Germinal center (tissue), 1 donor: ENCODE data around the gene TENM4.

Experiments used
- DNase-seq: peaks from one replicate; pipeline ENCODE4 v3.0.0; 2012; ENCODE audit warnings: mixed read lengths, low spot score

The TENM4 gene

DNA sequence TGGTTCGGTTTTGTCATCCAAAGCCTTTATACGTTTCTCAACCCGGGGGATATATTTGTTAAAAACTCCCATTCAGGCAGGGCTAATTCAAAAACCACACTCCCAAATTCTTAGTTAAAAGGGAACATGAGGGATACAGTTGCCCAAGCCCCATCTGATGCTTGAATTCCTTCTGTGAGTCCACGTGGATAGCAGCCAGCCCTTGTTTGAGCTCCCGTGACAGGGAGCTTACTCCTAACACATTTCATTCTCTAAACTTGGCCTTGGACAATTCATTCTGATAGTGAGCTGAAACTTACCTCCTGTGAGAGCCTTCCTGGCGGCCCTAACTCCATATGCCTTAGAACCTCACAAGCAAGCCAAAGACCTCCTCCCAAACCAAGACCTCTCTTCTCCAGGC is 357.5 kb downstream of the TENM4 start:
- no peak for DNase-seq

- DNase-seq, result no peak
These were observed 357.9 kb downstream of the TENM4 start for GRCh38 chr11:79082907-79083306.

DNA sequence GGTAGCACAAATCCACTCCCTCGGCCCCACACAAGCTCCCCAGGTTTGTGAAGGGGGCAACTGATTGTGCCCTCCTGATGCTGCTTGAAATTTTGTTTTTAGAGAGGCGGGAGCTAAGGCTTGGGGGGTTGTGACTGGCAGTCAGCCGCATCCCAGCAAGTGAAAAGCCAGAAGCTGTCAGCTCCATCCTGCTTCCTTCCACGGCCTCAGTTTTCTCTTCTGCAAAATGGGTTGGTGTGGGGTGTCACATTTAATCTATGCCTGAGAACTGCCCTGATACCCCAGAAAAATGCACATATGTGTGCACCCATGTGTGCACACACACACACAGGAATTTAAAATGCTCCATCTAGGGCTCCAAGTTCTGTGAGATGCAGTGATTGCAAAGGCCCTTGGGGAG is 358.6 kb downstream of the TENM4 start:
- DNase-seq, result no peak

GRCh38 chr11:79081471-79082031 is 359.3 kb downstream of the TENM4 start:
- DNase-seq, result no peak

DNA sequence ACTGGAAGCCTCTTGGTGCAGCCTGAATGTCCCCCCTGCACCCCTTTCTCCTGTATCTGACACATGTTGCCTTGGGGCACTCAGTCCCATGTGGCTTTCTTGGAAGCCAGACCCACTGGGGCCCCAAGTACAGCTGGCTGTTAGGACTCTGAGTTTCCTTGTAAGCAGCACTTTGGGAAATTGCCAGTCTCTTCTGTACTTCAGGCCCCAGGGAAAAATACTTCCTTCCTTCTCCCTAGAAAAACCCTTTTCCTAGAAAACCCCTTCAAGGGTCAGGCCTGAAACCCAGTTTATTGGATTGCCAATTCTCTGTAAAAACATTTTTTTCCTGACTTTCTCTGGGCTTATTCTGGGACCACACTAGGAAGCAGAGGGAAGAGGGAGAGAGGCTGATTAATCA is 360.3 kb downstream of the TENM4 start:
- DNase-seq, result no peak

DNA sequence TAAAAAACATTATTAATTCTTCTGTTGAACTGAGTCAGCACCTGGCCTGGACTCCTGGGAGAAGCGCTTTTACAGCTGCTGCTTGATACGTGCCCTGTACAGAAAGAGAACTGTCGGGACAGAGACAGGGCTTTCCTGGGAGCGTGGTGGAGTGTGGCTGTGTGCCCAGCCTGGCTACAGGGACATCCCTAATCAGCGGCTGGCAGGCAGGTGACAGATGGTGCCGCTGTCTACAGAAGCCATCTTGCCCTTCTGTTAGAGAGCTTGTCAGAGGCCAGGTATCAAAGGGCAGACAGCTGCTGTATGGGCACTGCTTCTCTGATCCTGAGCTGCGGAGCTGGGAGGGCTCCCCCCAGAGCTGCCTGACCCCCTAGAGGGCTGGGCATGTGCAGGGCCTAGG is 361.8 kb downstream of the TENM4 start:
- no peak for DNase-seq

DNA sequence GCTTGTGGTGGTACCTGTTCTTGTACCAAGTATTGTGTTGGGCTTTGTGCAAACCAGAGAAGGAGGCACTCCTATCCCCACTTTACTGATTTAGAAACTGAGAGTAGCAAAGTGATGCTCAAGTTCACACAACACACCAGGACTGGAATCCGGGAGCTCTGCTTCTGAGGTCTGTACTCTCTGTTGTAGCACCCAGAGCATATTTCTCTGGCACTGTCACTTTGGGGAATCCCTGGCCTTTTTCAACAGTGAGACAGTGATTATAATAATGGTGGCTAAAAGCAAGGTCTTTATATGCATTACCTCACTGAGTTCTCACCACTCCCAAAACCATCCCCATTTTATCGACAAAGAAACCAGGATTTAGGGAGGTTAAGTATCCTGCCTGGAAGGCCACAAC is 362.4 kb downstream of the TENM4 start:
- no peak for DNase-seq

GRCh38 chr11:79077702-79078330 is 363.0 kb downstream of the TENM4 start:
- DNase-seq, result no peak

DNA sequence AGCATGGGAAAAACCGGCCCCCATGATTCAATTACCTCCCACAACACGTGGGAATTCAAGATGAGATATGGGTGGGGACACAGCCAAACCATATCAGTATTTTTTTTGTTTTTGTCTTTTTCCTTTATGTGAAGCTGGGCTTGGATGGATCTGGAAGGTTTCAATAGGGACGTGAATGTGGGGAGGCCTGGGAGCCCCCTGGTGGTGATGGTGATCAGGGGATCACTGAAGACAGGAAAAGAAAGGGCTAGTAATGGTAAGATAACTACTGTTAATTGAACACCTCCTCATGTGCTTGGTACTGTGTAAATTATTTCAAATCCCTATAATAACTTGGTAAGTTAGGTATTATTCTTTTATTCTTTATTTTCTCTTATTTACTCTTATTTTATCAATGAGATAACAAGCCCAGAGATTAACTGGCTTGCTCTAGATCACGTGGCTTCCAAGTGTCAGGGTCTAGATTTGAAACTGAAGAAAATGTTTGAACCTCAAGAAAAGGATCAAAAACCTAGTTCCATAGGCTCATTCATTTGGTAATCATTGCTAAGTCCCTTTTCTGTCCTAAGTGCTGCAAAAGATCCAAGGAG is 364.2 kb downstream of the TENM4 start:
- peak; percentile 35 for DNase-seq

DNA sequence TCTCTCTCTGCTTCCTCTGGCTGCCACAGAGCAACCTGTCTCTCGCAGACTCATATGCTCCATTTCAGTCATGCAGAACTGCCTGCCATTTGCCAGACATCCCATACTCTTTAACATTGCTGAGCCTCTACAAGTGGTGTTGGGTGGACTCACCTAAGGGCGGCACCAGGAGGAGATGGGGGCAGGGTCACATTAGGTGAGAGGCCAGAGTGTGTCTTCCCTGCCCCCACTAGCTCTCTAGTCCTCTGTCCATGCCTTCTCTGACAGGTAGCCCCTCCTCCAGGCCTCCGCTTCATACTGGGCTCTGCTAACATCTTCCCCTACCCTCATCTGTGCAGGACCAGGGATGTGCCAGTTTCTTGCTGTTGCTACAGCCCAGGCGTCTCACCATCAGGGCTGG is 366.3 kb downstream of the TENM4 start:
- DNase-seq, result no peak

GRCh38 chr11:79071190-79071589 is 369.6 kb downstream of the TENM4 start:
- no peak for DNase-seq

DNA sequence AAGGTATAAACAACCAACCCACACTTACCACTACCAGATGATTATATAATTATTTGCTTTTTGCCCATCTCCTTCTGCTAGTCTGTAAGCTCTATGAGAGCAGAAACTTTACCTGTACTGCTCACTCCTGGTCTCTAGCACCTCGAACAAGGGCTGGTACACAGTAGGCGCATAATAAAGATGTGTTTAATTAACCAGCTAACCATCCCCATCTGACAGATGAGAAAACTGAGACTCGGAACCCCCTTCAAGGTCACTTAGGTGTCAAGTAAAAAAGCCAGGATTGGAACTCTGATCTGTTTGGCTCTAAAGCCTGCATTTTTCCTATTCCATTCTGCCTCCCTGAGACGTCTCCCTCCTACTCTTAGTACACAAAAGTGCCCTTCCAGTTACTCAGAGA is 370.3 kb downstream of the TENM4 start:
- DNase-seq, result no peak

DNA sequence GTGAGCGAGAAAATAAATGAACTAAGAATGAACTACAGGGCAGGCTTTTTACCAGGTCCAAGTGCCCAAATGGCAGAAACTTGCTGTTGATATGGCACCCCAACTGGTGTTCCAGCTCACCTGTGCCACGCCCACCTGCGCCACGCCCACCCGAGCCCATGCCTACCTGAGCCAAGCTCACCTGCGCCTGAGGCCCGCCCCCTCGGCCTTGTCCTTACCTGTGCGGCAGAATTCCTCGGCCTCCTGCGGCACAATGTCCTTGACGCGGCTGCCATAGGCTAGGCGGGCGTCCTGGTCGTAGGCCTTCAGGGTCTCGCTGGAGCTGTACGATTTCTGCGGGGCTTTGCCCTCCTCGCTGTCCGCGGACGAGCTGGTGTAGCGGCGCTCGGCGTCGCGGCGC is 371.3 kb downstream of the TENM4 start:
- no peak for DNase-seq

- no peak for DNase-seq
These were observed 372.5 kb downstream of the TENM4 start for GRCh38 chr11:79068356-79068755.

GRCh38 chr11:79067352-79067679 is 373.5 kb downstream of the TENM4 start:
- DNase-seq, result no peak

GRCh38 chr11:79066456-79067351 is 374.1 kb downstream of the TENM4 start:
- DNase-seq, result no peak

DNA sequence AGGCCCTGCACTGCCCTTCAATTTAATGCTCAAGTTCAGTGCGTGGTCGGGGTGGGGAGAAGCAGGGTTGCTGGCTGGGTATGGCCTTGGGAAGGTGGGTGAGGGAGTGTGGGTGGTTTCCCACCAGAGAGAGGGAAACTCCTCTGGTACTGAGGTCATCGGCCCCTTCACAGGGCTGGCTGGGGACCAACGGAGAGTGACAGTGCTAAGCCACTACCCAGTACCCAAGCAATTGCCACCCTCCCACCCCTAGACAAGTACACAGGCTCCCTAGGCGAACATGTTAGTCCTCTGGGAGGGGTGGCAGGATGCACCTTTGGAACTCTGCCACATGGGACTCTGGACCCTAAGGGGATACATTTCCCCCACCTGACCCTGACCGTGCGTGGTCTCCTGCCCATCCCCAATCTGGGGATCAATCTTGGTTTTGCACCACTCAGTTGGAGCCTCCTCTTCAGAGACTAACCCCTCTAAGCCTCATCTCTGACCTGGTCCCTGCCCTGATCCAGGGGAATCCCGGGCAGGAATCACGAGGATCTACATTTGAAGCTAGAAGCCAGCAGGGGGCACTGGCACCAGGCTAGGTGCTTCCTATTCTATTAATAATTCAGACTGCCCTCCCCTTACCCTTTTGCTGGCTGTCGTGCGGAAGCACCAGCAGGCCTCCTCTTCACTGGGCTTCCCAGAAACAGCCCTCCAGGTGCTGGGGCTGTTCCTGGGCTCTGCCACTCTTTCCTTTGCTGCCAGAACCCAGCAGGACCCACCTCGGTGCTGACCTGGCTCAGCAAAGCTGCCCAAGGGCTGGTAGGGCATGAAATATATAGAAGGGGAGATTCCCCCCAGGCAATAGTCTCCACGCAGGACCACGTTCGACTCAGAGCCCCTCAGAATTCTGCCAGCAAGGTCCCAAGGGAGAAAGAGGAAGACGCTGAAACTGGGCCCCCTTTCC is 377.7 kb downstream of the TENM4 start:
- no peak for DNase-seq

DNA sequence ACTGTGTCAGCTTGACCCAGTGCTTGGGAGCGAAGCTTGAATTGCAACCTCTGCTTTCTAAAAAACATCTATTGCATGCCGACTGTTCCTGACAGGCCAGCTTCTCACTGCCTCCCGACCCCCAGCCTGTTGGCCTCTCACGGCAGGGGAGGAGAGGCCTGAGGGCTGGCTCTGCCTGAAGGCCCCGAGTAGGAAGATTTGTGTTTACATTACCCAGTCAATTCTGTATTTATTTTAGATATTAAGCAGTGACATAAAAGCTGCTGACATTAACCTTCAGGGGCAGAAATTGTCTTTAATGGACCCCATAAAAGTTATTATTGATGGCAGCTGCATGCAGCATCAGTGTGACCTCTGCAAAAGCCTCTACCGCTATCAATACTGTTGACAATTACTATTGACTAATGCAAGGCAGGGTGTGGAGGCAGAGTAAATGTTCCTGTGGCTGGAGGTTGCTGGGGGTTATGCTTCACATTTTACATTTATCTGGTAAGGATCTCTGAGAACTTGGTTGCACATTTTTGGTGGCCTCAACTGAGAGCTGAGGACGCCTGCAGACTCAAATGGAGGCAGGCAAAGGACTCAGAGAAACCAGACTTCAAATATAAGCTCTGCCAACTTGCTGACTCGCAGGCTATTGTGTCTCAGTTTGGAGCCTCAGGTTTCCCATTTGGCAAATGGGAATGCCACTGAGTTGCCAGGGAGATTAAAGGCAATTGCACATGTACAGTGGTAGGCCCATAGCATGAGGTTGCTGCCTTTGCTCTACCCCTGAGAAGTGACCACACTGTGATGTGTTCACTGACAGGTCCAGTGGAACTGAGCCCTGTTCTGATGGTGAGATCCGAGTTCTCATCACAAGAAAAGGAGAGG is 380.5 kb downstream of the TENM4 start:
- no peak for DNase-seq

DNA sequence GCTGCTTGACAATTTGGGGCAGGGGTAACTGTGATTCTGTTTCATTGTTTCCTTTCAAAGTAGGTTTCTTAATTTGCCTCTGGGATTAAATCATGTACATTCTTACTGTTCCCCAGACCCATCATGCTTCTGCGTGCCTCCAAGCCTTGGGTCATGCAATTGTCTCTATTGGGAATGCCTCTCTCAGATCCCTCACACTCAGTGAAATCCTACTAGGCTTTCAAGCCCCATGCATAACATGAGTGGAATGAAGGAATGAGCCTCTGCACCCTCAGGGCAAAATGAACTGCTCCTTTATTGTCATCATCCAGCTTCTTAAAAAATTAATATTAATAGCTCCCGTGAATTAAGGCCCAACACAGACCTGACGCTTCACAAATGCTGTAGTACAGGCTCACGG is 381.7 kb downstream of the TENM4 start:
- no peak for DNase-seq

DNA sequence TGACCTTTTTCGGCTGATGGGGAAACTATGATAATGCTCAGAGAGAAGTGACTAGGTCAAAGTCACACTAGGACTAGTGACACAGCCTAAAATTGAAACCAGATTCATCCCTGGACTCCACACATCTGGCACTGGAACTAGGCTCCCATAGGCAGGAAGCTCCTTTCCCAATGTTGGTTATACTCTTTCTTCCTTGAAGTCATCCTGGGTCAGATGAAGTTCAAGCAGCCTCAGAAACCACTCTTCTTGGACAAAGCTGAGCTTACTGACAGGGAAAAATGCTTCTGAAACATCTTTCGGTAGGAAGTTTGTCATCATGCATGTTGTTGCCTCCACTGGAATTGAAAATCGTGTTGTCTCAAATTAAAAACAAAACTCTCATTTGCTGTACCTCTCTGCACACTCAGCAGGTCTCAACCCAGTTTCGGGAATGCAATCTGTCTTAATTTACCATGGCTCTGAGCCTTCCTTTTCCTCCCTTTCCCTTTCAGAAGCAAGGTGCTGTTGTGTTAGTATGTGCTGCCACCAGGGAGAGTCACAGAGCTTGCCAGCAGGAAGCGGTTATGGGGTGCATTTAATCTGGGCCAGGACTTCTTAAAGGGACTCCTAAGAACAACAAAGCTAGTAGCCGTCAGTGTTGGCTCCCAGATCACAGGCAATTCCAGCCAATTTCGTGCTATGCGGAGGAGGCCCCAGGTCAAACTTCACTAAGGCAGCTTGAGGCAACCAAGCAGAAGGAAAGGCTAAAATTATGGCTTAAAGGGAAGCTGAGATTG is 384.8 kb downstream of the TENM4 start:
- DNase-seq, result no peak
